Transverse colon (tissue), 4 donors: ENCODE measurements around the gene PPM1B. TPM values are rescaled to one million over a fixed set of nuclear protein-coding genes. Genes with fewer than 3 reads are reported as not detected.
"Not testable (repeated sequence)": the region's sequence is repeated elsewhere in the genome, so short reads cannot be mapped to it uniquely, and the experiment has no call there.

Experiments
- DNase-seq: peaks from one replicate; pipeline ENCODE4 v3.0.0-alpha.2; 2019
- H3K27ac ChIP-seq, 4 donors: fragments of 200-600 bp; sonication (generic); 2 replicates each; pipeline ENCODE4 v1.5.1; 2016 to 2018; ENCODE audit warnings: inconsistent platforms in 4 of 4
- H3K27me3 ChIP-seq: fragments of 200-600 bp; sonication (generic); 2 replicates; pipeline ENCODE4 v1.5.1; 2017; ENCODE audit warnings: inconsistent platforms
- H3K36me3 ChIP-seq, 4 donors: fragments of 200-600 bp; sonication (generic); 2 replicates each; pipeline ENCODE4 v1.5.1; 2017 to 2019; ENCODE audit warnings: inconsistent platforms in 4 of 4
- H3K4me1 ChIP-seq, 4 donors: fragments of 200-600 bp; sonication (generic); 2 replicates each; pipeline ENCODE4 v1.5.1; 2017 to 2020; ENCODE audit warnings: inconsistent platforms in 4 of 4
- H3K4me3 ChIP-seq, 4 donors: fragments of 200-600 bp; sonication (generic); 1 replicate in 1 of 4; 2 replicates in 3 of 4; pipeline versions ENCODE4 v1.5.1 to v1.6.1; 2017 to 2019; ENCODE audit warnings: inconsistent platforms in 4 of 4
- H3K9me3 ChIP-seq, 2 donors: fragments of 200-600 bp; sonication (generic); 2 replicates each; pipeline ENCODE4 v1.5.1; 2017 to 2019; ENCODE audit warnings: inconsistent platforms in 2 of 2
- EP300 ChIP-seq: sonication (generic); formaldehyde crosslinking; IDR thresholded peaks from one replicate; pipeline ENCODE4 v1.6.1; 2017; ENCODE audit warnings: antibody characterized with exemption, low read depth
- POLR2A ChIP-seq: fragments of 450-650 bp; IDR thresholded peaks from one replicate; pipeline ENCODE4 v1.6.1; 2016; ENCODE audit warnings: antibody characterized with exemption, mild to moderate bottlenecking, moderate library complexity
- POLR2AphosphoS5 ChIP-seq, 3 donors: sonication (generic); formaldehyde crosslinking; IDR thresholded peaks; one replicate each; pipeline ENCODE4 v1.6.1; 2016; ENCODE audit warnings: antibody characterized with exemption in 3 of 3
- WGBS, 2 donors: methylation state at CpG; one replicate each; pipeline ENCODE4 v1.1.5; 2018; ENCODE audit warnings: low coverage in 1 of 2; 5-methylcytosine and 5-hydroxymethylcytosine counted together
- in situ Hi-C, 4 donors: fragments of 200-750 bp; cut with MboI; loops; one replicate each; pipeline versions ENCODE4 v1.15.0 to v1.15.1; 2017; ENCODE audit warnings: low sequenced_read_pairs in 3 of 4, low pct_ligation_motif_present in 1 of 4, low pct_unique_long_range_greater_than_20kb in 1 of 4
- intact Hi-C: fragments of 100-400 bp; cut with DNase I; formaldehyde crosslinking; loops from one replicate; pipeline ENCODE4 v1.15.1; 2023; ENCODE audit warnings: low total_unique reads
- total RNA-seq, 4 donors: library from RNA; depleted of rRNA; stranded (reverse); fragments of >200 nt; gene quantifications; one replicate each; pipeline ENCODE4 v1.1.0, GENCODE V29; 2016
- TF ChIP-seq, protein P1 (sequence below), 5 experiments: fragments of 200-600 bp in 3 of 5; fragments of 450-650 bp in 2 of 5; sonication (generic) in 3 of 5; IDR thresholded peaks; 1 replicate in 2 of 5; 2 replicates in 3 of 5; pipeline ENCODE4 v1.5.1; 2016 to 2017; ENCODE audit warnings: antibody characterized with exemption in 5 of 5, inconsistent platforms in 3 of 5, mild to moderate bottlenecking in 2 of 5, moderate library complexity in 1 of 5

The PPM1B gene
- total RNA-seq, 4 donors from 2014 or later = 23.7 to 108 (median 67.0) TPM

DNA sequence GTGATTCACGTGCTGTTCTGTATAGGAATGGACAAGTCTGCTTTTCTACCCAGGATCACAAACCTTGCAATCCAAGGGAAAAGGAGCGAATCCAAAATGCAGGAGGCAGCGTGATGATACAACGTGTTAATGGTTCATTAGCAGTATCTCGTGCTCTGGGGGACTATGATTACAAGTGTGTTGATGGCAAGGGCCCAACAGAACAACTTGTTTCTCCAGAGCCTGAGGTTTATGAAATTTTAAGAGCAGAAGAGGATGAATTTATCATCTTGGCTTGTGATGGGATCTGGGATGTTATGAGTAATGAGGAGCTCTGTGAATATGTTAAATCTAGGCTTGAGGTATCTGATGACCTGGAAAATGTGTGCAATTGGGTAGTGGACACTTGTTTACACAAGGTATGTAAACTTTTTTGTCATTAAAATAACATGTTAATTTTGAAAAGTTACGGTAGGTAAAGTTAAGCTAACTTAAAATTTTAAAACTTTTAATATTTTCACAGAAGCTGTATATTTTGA lies 33.0 kb downstream of the PPM1B start:
- H3K27me3 ChIP-seq = no peaks in the 10 kb centered on the region
- in situ Hi-C loops (no loop called here), intact Hi-C loops (no loop called here)
- WGBS, 2 donors = 94% methylated on average over 6 of the region's 6 CpGs
- no peaks in the 10 kb centered on the region for H3K36me3 ChIP-seq
- H3K27ac ChIP-seq = no peak overlapping the region
- H3K4me3 ChIP-seq = no peak overlapping the region
- TF ChIP-seq, protein P1, sequence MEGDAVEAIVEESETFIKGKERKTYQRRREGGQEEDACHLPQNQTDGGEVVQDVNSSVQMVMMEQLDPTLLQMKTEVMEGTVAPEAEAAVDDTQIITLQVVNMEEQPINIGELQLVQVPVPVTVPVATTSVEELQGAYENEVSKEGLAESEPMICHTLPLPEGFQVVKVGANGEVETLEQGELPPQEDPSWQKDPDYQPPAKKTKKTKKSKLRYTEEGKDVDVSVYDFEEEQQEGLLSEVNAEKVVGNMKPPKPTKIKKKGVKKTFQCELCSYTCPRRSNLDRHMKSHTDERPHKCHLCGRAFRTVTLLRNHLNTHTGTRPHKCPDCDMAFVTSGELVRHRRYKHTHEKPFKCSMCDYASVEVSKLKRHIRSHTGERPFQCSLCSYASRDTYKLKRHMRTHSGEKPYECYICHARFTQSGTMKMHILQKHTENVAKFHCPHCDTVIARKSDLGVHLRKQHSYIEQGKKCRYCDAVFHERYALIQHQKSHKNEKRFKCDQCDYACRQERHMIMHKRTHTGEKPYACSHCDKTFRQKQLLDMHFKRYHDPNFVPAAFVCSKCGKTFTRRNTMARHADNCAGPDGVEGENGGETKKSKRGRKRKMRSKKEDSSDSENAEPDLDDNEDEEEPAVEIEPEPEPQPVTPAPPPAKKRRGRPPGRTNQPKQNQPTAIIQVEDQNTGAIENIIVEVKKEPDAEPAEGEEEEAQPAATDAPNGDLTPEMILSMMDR (IDR thresholded peaks at IDR 0.05) = no peak
- TF ChIP-seq POLR2AphosphoS5 (IDR thresholded peaks at IDR 0.05) = peak in 1 of 3 donors; percentile 7
- no peaks in the 10 kb centered on the region for H3K9me3 ChIP-seq
- DNase-seq = no peak
- H3K4me1 ChIP-seq = peaks cover 0 to 11% (median 2%) of the 10 kb centered on the region in 4 donors

DNA sequence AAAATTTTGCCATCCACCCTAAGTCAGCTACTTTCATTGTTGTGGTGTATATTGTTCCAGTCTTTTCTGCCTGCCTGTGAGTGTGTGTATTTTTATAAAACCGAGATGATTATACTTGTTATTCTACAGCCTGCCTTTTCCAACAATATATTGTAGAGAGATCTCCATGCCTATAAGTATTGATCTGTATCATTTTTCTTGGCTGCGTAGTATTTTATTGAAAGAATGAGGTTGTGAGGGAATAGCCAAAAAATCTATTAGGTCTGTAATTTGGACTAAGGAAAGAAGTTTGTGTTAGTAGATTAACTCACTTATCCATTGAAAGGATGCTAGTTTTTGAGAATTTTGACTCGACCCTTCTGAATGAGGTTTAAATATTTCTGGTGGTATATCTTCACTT lies 34.9 kb downstream of the PPM1B start:
- no peak for TF ChIP-seq POLR2AphosphoS5 (IDR thresholded peaks at IDR 0.05)
- TF ChIP-seq POLR2A = no peak
- TF ChIP-seq, protein P1 (IDR thresholded peaks at IDR 0.05) = no peak
- TF ChIP-seq EP300 = no peak
- H3K4me3 ChIP-seq = no peak overlapping the region
- in situ Hi-C loops (no loop called here), intact Hi-C loops (no loop called here)
- DNase-seq = no peak
- no peaks in the 10 kb centered on the region for H3K9me3 ChIP-seq
- whole genome bisulfite sequencing, 2 donors = 98 to 100% methylated on average over 3 of the region's 3 CpGs
- no peaks in the 10 kb centered on the region for H3K27me3 ChIP-seq
- no peaks in the 10 kb centered on the region for H3K36me3 ChIP-seq
- H3K27ac ChIP-seq = no peak overlapping the region
- H3K4me1 ChIP-seq = peaks cover 0 to 11% (median 2%) of the 10 kb centered on the region in 4 donors

DNA sequence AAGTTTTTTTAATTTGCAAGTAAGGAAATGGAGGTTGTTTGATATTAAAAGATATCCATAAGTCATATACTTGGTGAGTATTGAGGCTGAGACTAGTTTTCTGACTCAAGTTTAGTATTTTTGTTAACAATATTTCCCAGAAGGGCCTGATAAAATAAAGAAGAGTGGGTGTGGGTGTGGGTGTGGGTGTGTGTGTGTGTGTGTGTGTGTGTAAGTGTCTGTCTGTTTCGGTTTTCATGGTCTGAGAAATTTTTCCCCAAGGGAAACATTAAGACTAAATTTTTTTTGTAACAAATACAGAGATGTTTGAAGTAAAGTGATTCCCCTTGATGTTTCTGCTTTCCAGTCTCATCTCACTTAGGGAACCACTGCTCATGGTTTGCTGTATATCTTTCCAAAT lies 36.5 kb downstream of the PPM1B start:
- Histone ChIP-seq H3K27me3 (no peaks in the 10 kb centered on the region), H3K36me3 (peaks cover 0 to 12% (median 4%) of the 10 kb centered on the region in 4 donors), H3K4me3 (no peak overlapping the region), H3K4me1 (peaks cover 0 to 11% (median 2%) of the 10 kb centered on the region in 4 donors), H3K27ac (no peak overlapping the region), H3K9me3 (no peaks in the 10 kb centered on the region)
- WGBS, 2 donors = 65% methylated on average over 1 of the region's 1 CpG; no CpG with 5 or more reads in 1 of the 2 donors
- intact Hi-C loops (no loop called here), in situ Hi-C loops (no loop called here)
- TF ChIP-seq POLR2A = no peak
- no peak for TF ChIP-seq EP300
- no peak for TF ChIP-seq POLR2AphosphoS5 (IDR thresholded peaks at IDR 0.05)
- TF ChIP-seq, protein P1 (IDR thresholded peaks at IDR 0.05) = no peak
- DNase-seq = no peak

DNA sequence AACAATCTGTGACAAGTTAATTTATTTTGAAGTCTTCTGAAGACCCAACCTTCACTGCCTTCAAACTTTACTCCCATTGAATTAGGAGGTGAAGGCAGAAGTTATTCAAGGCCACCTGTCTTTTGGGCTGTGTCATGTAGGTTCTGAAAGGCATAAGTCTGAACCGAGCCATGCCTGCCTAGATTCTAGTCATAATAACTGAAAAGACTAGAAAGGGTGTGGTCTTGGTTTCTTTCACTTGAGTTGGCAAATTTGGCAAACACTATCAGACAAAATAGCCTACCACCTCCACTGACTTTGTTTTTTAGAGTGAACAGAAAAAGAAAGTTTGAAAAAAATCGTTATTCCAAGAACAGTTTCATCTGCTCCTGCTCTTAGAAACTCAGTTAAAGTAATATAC lies 38.4 kb downstream of the PPM1B start:
- peaks cover 0 to 7% (median under 1%) of the 10 kb centered on the region in 4 donors for H3K4me1 ChIP-seq
- no peaks in the 10 kb centered on the region for H3K9me3 ChIP-seq
- peaks cover 0 to 24% (median 7%) of the 10 kb centered on the region in 4 donors for H3K36me3 ChIP-seq
- in situ Hi-C loops (no loop called here), intact Hi-C loops (no loop called here)
- no peak overlapping the region for H3K4me3 ChIP-seq
- no peak for DNase-seq
- H3K27me3 ChIP-seq = no peaks in the 10 kb centered on the region
- WGBS, 2 donors = 72 to 79% methylated on average over 2 of the region's 2 CpGs
- TF ChIP-seq POLR2A (no peak), EP300 (no peak), POLR2AphosphoS5 (IDR thresholded peaks at IDR 0.05) (no peak)
- TF ChIP-seq, protein P1 (IDR thresholded peaks at IDR 0.05) = no peak
- no peak overlapping the region for H3K27ac ChIP-seq

DNA sequence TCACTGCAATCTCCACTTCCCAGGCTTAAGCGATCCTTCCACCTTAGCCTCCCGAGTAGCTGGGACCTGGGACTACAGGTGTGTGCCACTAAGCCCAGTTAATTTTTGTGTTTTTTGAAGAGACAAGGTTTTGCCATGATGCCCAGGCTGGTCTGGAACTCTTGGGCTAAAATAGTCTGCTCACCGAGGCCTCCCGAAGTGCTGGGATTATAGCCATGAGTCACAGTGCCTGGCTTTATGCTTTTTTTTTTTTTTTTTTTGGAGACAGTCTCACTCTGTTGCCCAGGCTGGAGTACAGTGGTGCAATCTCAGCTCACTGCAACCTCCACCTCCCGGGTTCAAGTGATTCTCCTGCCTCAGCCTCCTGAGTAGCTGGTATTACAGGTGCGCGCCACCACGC lies 39.0 kb downstream of the PPM1B start:
- H3K4me1 ChIP-seq, H3K9me3 ChIP-seq, DNase-seq, intact Hi-C loops, H3K27me3 ChIP-seq, in situ Hi-C loops, H3K27ac ChIP-seq, H3K4me3 ChIP-seq: not testable (repeated sequence)
- H3K36me3 ChIP-seq = peaks cover 0 to 24% (median 7%) of the 10 kb centered on the region in 4 donors
- WGBS, 2 donors = 95 to 96% methylated on average over 4 to 8 of the region's 8 CpGs
